CMK (cell line): ENCODE measurements around the gene MUCL1.

ENCODE experiments used
- DNase-seq: peaks from one replicate; pipeline ENCODE4 v3.0.0-alpha.2; 2010; ENCODE audit warnings: low read depth

Gene MUCL1

GRCh38 chr12:54891717-54892478, 37.6 kb downstream of the MUCL1 start:
- no peak for DNase-seq
